ENCODE results near the gene MED17.

MED17 gene

DNA sequence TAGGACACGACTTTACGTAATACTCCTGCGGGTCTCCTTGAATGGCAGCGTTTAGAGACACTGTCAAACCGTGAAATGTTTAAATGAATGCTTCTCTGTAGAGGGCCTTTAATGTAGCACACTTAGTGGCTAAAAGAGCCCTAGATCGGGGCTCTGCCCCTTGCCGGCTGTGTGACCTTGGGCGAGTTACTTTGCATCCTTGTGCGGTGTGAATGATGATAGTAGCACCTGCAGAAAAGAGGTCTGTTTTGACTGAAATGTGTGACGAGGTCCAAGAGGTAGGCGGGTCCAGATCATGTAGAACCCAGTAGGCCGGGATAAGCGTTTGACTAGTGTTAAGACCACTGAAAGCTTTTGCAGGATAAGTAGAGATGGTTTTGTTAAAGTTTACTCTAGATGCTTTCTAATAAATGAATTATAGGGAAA is 866 bp downstream of the MED17 start:
- Histone ChIP-seq H3K36me3 (ENCODE audit: low read length) (peaks cover 23% of the 10 kb centered on the region; the same call in 1 of the 2 replicates), H3K27ac (ENCODE audit: low read depth, low read length) (peak overlapping the region; percentile 73), H3K9me3 (ENCODE audit: insufficient read depth, low read length) (no peaks in the 10 kb centered on the region), H3F3A (ENCODE audit: insufficient read depth) (peaks cover 6% of the 10 kb centered on the region; the same call in 1 of the 2 replicates), H2AFZ (ENCODE audit: low read depth, low read length, severe bottlenecking) (peak overlapping the region; percentile 88), H3K27me3 (ENCODE audit: low read length) (no peaks in the 10 kb centered on the region), H3K9me2 (replicated peaks; ENCODE audit: insufficient read depth, low read length) (no peaks in the 10 kb centered on the region), H4K20me1 (ENCODE audit: low read depth, low read length) (peaks cover 23% of the 10 kb centered on the region), H3K4me2 (ENCODE audit: low read depth, low read length, poor library complexity, severe bottlenecking) (peak overlapping the region; percentile 73), H3K9ac (ENCODE audit: low read length) (peak overlapping the region; percentile 97), H3K79me2 (ENCODE audit: insufficient read depth, low read length) (peaks cover 58% of the 10 kb centered on the region), H3K4me3 (ENCODE audit: insufficient read depth, low read length, poor library complexity, severe bottlenecking) (peak overlapping the region; percentile 59)
- no peak for TF ChIP-seq EZH2phosphoT487 (conservative IDR thresholded peaks at IDR 0.05; ENCODE audit: low read length)
- TF ChIP-seq, protein P1, sequence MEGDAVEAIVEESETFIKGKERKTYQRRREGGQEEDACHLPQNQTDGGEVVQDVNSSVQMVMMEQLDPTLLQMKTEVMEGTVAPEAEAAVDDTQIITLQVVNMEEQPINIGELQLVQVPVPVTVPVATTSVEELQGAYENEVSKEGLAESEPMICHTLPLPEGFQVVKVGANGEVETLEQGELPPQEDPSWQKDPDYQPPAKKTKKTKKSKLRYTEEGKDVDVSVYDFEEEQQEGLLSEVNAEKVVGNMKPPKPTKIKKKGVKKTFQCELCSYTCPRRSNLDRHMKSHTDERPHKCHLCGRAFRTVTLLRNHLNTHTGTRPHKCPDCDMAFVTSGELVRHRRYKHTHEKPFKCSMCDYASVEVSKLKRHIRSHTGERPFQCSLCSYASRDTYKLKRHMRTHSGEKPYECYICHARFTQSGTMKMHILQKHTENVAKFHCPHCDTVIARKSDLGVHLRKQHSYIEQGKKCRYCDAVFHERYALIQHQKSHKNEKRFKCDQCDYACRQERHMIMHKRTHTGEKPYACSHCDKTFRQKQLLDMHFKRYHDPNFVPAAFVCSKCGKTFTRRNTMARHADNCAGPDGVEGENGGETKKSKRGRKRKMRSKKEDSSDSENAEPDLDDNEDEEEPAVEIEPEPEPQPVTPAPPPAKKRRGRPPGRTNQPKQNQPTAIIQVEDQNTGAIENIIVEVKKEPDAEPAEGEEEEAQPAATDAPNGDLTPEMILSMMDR (IDR thresholded peaks at IDR 0.05; ENCODE audit: insufficient read depth, low read length, poor library complexity, severe bottlenecking): no peak

DNA sequence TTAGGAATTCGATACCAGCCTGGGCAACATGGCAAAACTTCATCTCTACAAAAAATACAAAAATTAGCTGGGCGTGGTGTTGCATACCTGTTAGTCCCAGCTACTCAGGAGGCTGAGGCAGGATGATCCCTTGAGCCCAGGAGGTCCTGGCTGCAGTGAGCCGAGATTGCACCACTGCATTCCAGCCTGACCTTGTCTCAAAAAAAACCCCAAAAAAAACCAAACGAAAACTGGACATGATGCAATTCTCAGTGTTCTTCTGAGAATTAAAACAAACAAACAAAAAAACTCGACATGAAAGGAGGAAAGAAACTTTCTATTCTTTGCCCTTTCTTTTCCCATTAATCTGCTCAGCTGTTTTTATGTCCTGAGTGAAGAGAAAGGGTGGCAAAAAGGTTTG is 7.4 kb downstream of the MED17 start:
- peaks cover 65% of the 10 kb centered on the region for H3K36me3 ChIP-seq (ENCODE audit: low read length)
- no peak overlapping the region for H2AFZ ChIP-seq (ENCODE audit: low read depth, low read length, severe bottlenecking)
- TF ChIP-seq, protein P1 (IDR thresholded peaks at IDR 0.05; ENCODE audit: insufficient read depth, low read length, poor library complexity, severe bottlenecking): no peak
- no peak for TF ChIP-seq EZH2phosphoT487 (conservative IDR thresholded peaks at IDR 0.05; ENCODE audit: low read length)
- H3K9me2 ChIP-seq (replicated peaks; ENCODE audit: insufficient read depth, low read length): no peaks in the 10 kb centered on the region
- no peaks in the 10 kb centered on the region for H3K27me3 ChIP-seq (ENCODE audit: low read length)
- H4K20me1 ChIP-seq (ENCODE audit: low read depth, low read length): peaks cover 12% of the 10 kb centered on the region
- no peak overlapping the region for H3K4me2 ChIP-seq (ENCODE audit: low read depth, low read length, poor library complexity, severe bottlenecking)
- H3K9ac ChIP-seq (ENCODE audit: low read length): no peak overlapping the region
- H3K9me3 ChIP-seq (ENCODE audit: insufficient read depth, low read length): no peaks in the 10 kb centered on the region
- no peaks in the 10 kb centered on the region for H3F3A ChIP-seq (ENCODE audit: insufficient read depth)
- H3K27ac ChIP-seq (ENCODE audit: low read depth, low read length): no peak overlapping the region
- H3K79me2 ChIP-seq (ENCODE audit: insufficient read depth, low read length): peaks cover 35% of the 10 kb centered on the region
- no peak overlapping the region for H3K4me3 ChIP-seq (ENCODE audit: insufficient read depth, low read length, poor library complexity, severe bottlenecking)

DNA sequence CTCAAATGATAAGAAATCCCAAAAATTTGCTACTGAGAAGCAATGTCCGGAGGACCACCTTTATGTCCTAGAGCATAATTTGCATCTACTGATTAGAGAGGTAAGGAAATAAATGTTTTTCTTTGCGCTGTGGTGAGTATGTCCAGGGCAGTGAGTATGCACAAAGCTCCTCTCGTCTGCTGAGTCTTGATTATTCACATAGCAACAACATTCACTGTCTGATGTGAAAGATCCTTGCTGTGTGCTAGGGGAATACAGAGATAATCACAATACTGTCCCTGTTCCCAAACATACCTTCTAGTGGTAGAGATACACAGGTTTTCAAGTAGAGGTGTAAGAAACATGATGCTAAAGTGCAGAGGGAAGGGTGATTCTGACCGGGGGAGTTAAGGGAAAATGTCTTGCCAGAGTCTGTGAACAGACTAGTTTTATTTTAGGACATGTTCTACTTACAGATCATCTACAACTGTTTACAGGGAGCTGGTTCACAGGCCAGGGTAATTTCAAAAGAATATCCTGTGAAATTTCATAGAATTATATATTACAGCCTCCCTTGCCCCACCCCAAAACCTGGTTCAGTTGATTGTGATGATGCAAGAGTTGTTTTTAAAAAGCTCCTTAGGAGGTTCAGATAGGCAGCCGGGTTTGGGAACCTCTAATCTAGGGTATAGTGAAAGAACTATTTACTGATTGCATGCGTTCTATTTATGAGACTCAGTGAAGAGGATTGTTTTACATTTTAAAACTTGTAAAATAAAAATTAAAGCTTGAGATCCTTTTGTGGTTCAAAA is 12.6 kb downstream of the MED17 start:
- Histone ChIP-seq H3K4me3 (ENCODE audit: insufficient read depth, low read length, poor library complexity, severe bottlenecking) (no peak overlapping the region), H3K27me3 (ENCODE audit: low read length) (no peaks in the 10 kb centered on the region), H2AFZ (ENCODE audit: low read depth, low read length, severe bottlenecking) (no peak overlapping the region), H3K4me2 (ENCODE audit: low read depth, low read length, poor library complexity, severe bottlenecking) (no peak overlapping the region), H3K9me3 (ENCODE audit: insufficient read depth, low read length) (no peaks in the 10 kb centered on the region), H3K79me2 (ENCODE audit: insufficient read depth, low read length) (0 out of 2 replicates have a peak, but pooled peaks cover 15% of the 10 kb centered on the region), H3K27ac (ENCODE audit: low read depth, low read length) (no peak overlapping the region), H3K36me3 (ENCODE audit: low read length) (peaks cover 62% of the 10 kb centered on the region), H4K20me1 (ENCODE audit: low read depth, low read length) (peaks cover under 1% of the 10 kb centered on the region; the same call in 1 of the 2 replicates), H3F3A (ENCODE audit: insufficient read depth) (peaks cover 2% of the 10 kb centered on the region; the same call in 1 of the 2 replicates), H3K9ac (ENCODE audit: low read length) (no peak overlapping the region), H3K9me2 (replicated peaks; ENCODE audit: insufficient read depth, low read length) (no peaks in the 10 kb centered on the region)
- no peak for TF ChIP-seq EZH2phosphoT487 (conservative IDR thresholded peaks at IDR 0.05; ENCODE audit: low read length)
- TF ChIP-seq, protein P1 (IDR thresholded peaks at IDR 0.05; ENCODE audit: insufficient read depth, low read length, poor library complexity, severe bottlenecking): no peak

All from SU-DHL-6 (cell line).